Putamen (tissue), 1 donor: ENCODE data around the gene GRAMD1A.
"Not testable (repeated sequence)": the region's sequence is repeated elsewhere in the genome, so short reads cannot be mapped to it uniquely, and the experiment has no call there.

Experiments used
- DNase-seq: peaks from one replicate; pipeline ENCODE4 v3.0.0-alpha.2; 2016; ENCODE audit warnings: low spot score

The GRAMD1A gene

GRCh38 chr19:35021016-35021415 lies 20.9 kb downstream of the GRAMD1A start:
- DNase-seq, result no peak

DNA sequence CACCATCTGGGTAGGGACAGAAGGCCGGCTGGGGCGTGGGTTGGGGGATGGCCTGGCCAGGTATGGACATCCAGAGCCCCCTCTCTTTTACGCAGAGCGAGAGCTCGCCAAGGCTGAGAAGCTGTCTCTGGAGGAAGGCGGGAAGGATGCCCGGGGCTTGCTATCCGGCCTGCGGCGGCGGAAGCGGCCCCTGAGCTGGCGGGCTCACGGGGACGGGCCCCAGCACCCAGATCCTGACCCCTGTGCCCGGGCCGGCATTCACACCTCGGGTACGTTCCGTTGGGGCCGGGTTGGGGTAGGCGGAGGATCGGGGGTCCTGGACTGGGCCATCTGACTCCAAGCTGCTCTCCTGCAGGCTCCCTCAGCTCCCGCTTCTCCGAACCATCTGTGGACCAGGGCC lies 21.5 kb downstream of the GRAMD1A start:
- DNase-seq, result no peak

GRCh38 chr19:35022460-35022859 lies 22.3 kb downstream of the GRAMD1A start:
- DNase-seq, result no peak

- DNase-seq, result no peak
These were observed 23.3 kb downstream of the GRAMD1A start for GRCh38 chr19:35023428-35023827.

DNA sequence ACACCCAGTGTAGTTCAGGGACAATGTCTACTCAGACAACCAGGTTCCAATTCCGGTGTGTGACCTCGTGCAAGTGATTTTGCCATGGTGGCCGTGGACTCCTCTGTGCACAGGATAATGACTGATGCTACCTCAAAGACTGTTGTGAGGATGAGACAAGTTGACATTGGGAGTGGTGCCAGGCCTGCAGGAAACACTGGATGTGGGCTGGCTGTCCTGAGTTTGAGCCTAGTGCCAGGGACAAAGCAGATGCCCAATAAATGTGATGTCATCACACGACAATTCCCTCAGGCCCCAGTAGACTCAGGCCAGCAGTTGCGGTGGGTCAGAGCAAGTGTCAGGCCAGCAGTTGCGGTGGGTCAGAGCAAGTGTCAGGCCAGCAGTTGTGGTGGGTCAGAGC lies 24.0 kb downstream of the GRAMD1A start:
- DNase-seq, result no peak

DNA sequence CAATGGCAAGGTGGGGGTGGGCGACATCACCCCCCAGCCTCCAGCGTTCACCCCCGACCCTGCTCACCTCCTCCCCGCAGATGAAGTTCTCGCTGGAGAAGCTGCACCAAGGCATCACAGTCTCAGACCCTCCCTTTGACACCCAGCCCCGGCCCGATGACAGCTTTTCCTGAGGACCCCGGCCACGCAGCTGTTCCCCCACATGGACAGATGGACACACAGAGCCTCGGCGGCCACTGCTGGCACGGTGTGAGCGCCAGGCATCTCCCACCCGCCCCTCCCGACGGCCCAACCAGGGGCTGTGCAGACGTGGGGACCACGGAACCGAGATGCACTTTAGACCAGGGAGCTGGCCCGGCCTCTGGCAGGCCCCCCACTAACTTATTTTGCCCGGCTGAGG lies 25.8 kb downstream of the GRAMD1A start:
- DNase-seq, result no peak

DNA sequence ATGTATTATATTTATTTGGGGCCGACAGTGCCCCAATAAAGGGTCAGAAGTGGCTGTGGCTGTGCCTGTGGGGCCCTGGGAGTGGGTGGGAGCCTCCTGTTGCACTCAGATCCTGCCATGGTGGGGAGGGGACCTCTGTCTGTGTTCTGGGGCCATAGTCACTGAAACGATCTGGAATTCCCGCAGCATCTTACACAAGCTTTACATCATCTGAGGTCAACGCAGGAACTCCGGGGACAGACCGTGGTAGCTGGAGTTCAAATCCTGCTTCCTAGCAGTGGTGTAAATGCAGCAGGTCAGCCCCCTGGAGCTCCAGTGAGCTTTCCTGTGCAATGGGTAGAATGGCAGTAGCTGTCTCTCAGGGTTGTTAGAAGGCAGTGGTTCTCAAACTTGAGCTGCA lies 26.3 kb downstream of the GRAMD1A start:
- no peak for DNase-seq

- DNase-seq, result no peak
These were observed 26.9 kb downstream of the GRAMD1A start for GRCh38 chr19:35027009-35027408.

GRCh38 chr19:35027851-35028599 lies 27.9 kb downstream of the GRAMD1A start:
- no peak for DNase-seq

DNA sequence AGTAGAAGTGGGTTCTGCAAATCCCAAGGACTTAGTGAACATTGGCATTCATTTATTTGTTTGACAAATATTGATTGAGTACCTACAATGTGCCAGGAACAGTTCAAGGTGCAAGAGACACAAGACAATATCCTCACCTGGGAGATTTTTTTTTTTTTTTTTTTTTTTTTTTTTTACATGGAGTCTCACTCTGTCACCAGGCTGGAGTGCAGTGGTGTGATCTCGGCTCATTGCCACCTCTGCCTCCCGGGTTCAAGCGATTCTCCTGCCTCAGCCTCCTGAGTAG lies 28.4 kb downstream of the GRAMD1A start:
- DNase-seq, result not testable (repeated sequence)

GRCh38 chr19:35029275-35029736 lies 29.2 kb downstream of the GRAMD1A start:
- not testable (repeated sequence) for DNase-seq

GRCh38 chr19:35029737-35030256 lies 29.7 kb downstream of the GRAMD1A start:
- DNase-seq, result no peak

GRCh38 chr19:35030257-35031071 lies 30.3 kb downstream of the GRAMD1A start, which contains the start of gene SCN1B:
SCN1B (plus strand) TSS chr19:35030470; CDS start chr19:35030821, 351 bp downstream.
- DNase-seq, result peak; percentile 57

GRCh38 chr19:35031072-35031881 lies 31.2 kb downstream of the GRAMD1A start:
- DNase-seq, result peak; percentile 59

GRCh38 chr19:35032356-35032865 lies 32.3 kb downstream of the GRAMD1A start:
- DNase-seq, result no peak

DNA sequence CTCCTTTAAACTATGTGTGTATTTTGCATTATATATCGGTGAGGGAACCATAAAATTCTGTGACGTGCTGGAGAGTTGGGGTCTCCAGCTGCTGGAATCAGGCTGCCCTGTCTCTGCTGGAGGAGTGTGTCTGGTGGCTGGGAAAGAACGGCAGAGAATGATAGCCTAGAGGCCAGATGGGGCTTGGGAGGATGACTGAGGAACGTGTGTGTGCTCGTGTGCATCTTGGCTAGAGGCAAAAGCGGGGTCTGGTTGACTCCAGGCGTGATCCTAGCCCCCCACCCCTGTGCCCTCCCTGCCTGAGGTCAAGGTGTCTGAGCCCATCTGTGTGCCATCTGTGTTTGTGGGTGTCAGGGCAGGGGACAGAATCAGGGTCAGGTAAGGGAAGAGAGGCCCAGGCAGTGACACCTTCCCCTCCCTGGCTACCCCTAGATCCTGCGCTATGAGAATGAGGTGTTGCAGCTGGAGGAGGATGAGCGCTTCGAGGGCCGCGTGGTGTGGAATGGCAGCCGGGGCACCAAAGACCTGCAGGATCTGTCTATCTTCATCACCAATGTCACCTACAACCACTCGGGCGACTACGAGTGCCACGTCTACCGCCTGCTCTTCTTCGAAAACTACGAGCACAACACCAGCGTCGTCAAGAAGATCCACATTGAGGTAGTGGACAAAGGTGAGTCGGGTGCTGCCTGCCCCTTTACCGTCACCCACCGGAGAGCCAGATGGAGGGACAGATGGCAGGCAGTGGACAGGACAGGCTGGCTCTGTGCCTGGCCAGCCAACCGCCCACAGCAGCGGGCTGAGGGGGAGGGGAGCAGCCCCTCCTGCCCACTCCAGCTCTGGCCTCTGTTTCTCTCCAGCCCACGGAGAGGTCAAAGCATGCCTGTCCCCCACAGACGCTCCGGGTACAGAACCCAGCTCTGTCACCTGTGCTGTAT lies 33.2 kb downstream of the GRAMD1A start:
- no peak for DNase-seq

DNA sequence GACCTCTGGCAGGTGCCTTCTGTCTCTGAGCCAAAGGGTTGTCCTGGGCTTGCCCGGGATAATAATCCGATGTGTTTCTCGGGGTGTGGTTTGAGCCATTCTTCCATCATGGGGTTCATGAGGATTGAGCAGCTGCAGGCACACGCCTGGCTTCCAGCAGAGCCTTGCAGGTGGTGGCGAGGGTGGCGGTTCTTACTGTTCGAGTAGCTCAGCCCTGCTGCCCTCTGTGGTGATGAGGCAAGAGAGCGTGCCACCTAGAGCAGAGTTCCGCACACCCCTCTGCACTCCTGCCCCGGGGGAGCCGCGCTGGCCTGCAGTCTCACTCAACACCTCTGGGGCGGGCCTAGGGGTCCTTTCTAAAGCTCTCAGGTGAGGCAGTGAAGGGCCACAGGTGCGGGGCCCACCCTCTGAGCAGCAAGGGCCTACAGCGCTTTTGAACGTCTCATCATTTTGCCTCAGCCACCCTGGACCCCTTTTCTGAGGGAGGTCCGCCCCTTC lies 33.9 kb downstream of the GRAMD1A start:
- DNase-seq, result no peak

GRCh38 chr19:35034588-35035382 lies 34.7 kb downstream of the GRAMD1A start:
- DNase-seq, result no peak

DNA sequence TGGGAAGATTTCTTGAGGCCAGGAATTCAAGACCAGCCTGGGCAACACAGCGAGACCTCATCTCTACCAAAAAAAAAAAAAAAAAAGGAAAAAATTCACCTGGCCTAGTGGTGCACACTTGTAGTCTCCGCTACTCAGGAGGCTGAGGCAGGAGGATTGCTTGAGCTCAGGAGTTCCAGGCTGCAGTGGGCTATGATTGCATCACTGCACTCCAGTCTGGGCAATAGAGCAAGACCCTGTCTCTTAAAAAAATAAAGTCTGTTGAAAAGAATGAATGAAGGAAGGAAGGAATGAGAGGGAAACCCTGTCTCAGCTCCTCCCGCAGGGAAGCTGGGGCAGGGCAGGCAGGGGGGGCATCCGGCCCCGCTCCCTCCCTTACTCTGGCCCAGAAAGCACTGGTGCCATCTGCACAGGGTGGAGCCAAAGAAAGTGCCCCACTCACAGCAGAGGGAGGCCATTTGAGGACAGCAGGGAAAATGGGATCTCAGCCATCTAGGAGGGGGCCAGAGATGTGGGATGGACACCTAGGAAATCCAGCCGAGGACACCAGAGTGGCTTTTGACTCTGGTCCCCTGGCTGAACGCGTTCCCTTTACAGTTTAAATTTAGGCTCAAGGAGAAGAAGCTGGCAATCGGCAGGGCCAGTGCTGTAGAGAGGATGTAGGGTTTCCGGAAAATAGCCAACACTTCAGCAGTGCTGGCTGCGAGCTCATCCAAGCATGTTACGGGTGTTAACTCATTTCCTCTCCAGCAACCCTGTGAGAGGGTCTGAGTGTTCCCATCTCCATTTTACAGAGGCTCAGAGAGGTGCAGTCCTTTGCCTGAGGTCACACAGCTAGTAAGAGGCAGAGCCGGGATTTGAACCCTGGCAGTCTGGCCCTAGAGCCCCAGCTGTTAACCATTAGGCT lies 37.8 kb downstream of the GRAMD1A start:
- peak; percentile 50 for DNase-seq
